UCSD-AML1 (cell line): ENCODE results near the gene CARD19.

ENCODE experiments used
- DNase-seq: peaks from one replicate; lab custom pipeline; 2025; ENCODE audit not compliant: unreplicated experiment; lab: John Stamatoyannopoulos, UW

Gene CARD19

DNA sequence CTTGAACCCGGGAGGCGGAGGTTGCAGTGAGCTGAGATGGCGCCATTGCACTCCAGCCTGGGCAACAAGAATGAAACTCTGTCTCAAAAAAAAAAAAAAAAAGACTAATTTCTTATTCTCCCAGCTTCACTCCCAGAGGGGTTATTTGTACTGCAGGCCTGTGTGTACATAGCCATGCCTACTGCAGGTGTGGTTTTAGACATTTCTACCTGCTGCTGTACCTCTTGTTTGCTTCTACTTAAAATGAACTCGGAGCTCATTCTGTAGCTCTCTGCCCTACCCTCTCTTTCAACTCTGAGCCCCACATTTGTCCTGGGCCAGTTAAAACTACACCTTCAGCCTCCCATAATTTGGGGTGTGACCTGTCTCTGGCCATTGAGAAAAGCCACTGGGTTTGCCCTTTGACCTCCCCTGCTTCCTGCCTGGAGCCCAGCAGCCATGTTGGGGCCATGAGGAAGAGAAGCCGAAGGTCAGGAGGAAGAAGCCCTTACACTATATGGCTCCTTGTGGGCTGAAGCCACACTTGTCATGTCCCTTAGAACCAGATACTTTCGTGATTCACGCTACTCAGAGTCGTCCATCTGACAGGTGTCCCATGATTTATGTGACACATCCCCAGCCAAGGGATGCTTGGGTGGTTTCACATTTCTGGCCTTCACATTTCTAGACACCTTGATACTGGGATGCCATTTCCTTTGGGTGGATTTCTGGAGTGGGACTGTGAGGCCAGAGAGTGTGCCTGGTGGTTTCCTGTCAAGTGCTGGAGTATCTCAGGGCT lies 9.4 kb upstream of the CARD19 start:
- no peak for DNase-seq

DNA sequence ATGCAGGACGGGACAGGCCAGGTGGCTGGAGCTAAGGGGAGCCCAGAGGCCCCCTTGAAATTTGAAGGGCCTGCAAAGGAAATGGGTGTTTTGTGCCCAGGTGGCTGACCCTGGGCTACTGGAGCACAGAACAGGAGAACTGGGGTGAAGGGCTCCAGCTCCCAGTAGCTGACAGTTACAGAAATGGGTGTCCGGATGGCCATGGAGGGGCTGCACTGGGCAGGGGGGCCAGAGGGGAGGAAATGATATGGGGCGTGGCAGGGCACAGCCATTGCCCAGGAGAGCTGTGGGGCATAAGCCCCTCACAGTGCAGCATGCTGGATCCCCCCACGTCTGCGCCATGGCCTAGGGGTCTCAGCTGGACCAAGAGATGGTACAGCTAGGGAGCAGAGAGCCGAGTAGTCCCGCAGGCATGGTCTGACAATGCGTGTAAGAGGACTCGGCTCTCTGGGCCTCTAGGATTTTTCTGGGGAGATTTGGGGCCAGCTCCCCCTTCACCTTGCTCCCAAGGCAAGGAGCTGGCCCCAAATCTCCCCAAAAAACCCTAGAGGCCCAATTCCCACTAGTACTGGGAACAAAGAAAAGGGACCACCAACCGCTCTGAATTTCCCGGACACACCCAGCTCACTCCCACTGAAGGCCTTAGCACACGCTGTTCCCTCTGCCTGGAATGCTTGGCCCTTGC lies 7.9 kb upstream of the CARD19 start:
- DNase-seq: no peak

DNA sequence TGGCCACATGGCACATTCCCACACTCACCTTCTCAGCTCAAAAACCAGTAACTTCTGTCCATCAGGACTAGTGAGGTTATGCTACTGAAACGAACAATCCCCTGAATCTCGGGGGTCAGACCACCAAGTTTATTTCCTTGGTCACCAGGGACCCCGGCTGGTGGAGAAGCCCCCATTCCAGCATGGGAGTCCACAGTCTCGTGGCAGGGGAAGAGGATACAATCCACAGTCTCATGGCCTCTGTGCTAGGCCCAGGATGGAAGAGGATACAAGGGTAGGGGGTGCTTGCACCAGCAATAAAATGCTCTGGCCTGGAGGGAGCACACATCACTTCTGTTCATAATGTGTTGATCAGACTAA lies 7.4 kb upstream of the CARD19 start:
- DNase-seq: no peak

DNA sequence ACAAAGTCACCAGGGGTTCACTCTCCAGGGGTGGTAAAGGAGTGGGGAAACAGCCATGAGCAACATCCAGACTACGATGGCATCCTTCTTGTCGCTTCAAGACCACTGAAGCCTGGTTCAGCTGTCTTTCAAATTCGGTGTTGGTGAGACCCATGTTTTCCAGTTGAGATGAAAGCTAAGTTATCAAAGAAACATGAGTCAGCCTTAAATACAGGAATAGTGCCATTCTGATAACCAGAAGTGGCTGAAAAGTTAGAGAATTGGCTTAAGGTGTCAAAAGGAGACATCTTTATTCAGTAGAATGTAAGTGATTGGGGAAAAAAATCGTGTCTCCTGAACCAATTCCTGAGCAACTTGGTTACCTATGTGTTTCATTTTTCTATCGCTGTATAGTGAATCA lies 7.0 kb upstream of the CARD19 start:
- no peak for DNase-seq

DNA sequence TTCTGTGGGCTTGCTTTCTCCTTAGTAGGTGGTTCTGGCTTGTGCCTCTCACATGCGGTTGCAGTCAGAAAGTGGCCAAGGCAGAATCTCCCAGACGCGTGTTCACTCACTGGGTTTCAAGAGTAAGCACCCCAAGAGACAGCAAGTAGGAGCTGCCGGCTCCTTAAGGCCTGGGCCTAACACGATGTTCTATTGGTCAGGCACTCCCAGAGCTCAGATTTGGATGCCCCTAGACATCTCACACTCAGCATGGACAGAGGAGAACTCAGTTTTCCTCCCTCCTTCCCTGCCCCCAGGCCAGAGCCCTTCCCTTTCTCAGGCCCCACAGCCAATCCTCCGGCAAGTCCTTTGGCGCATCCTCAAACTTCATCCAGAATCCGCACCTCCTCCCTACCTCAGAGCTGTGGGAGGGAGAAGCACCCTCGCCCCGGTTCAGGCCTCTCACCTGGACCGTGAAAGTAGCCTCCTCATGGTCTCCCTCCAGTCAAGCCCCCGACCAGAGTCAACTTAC lies 6.5 kb upstream of the CARD19 start:
- no peak for DNase-seq

DNA sequence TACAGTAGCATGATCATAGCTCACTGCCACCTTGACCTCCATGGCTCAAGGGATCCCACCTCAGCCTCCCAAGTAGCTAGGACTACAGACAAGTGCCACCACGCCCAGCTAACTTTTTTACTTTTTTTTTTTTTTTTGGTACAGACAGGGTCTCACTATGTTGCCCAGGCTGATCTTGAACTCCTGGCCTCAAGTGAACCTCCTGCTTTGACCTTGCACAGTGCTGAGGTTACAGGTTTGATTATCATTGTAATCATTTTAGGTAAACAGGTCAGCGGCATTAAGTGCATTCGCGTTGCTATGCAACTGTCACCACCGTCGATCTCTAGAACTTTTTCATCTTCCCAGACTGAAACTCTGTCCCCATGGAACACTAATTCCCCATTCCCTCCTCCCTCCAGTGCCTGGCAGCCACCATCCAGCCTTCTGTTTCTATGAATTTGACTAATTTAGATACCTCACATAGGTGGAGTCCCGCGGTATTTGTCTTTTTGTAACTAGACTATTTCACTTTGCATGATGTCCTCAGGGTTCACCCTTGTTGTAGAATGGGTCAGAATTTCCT lies 5.8 kb upstream of the CARD19 start:
- DNase-seq: no peak

DNA sequence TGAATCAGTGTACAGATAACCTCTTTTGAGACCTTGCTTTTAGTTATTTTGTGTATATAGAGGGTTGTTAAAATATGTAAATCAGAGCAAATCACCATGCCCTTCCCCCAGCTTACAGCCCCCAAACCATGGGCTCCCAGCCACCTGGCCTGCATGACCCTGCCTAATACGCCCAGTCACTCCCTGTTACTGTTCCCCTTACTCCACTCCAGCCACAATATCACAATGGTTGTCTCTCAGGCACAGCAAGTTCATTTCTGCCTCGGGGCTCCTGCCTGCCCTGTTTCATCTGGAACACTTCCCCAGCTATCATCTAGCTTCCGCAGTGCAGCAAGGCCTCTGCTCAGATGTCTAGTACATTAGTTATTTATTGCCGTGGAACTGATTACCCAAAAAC lies 5.0 kb upstream of the CARD19 start:
- DNase-seq: no peak

DNA sequence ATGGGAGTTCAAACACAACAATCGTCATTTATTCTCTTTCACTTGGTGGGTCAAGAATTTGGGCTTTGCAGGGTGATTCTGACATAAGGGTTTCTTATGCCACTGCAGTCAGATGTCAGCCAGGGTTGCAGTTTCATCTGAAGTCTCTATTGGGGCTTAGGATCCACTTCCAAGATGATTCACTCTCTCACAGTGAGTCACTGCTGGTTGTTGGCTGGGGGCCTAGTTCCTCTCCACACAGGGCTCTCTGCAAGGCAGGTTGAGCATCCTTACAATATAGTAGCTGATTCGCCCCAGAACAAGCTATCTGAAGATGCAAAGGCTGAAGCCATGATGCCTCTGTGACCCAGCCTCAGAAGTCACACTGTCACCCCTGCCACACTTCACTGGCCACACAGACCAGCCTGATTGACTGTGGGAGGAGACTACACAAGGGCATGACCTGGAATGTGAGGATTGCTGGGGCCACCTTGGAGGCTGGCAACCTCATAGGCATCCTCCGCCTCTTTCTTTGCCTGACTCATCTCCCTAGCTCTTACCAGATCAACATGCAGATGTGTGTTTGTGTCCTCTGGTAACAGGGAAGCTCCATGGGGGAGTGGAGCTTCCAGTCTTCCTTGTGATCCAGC lies 4.5 kb upstream of the CARD19 start:
- DNase-seq: no peak

DNA sequence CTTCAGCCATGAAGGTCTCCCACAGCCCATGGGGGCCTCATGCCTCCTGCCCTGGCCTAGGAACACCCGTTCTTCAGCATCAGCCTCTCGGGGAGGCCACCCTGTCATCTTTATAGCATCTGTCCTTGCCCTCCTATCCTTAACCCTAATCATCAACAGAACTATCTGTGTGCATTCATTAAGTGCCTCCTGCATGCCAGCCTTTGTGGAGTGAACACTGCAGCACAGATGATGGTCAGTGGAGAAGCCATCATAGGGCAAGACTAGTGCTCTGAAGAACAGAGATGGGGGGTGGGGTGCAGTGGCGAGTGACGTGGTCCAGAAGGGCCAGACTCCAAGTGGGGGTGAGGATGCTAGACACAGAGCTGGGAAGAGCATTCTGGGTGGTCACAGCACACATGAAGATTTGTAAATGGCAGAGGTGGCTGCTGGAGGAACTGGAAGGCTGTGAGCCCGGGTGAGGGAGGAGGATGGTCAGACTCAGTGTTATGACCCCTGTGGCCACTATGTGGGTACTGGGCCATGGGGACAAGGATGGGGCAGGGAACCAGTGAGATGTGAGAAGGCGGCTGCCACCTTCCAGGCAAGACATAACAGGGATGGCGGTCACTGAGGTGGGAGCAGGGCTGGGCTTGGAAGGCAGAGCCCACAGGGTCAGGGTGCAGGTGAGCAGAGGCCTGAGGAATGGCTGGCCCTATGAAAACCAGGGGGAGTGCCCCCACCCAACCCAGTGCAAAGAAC lies 3.6 kb upstream of the CARD19 start:
- DNase-seq: no peak

DNA sequence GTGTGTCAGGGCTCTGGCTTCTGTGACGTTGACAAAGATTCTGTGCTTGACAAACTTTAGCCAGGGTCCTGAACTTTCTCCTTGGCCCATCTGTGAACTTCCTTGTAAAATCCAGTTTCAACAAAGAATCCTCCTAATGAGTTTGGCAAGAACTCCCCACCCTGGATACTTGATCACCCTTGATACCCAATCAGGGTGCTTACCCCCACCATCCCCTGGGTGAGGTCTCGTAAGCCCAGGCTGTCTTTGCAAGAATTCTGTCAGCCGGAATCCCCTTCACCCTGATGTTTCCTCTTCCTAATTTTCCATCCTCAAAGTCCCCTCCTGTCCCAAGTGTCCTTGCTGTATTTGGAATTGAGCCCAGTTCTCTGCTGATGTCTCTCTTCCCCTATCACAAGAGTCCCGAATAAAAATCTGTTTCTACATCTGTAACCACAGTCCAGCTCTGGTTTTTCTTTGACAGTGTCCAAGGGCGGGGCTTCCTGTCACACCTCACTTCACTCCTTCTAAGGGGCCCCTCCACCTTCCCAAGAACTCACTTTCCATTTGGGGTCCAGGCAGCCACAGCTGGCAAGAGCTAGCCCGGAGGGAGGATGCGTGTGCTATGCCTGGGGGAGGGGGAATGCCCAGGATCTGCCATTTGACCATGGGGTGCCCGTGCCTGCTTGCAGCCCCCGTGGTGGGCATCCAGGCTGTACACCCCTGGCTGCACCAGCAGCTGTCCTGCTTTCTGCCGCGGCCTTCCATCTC lies 2.7 kb upstream of the CARD19 start:
- no peak for DNase-seq

DNA sequence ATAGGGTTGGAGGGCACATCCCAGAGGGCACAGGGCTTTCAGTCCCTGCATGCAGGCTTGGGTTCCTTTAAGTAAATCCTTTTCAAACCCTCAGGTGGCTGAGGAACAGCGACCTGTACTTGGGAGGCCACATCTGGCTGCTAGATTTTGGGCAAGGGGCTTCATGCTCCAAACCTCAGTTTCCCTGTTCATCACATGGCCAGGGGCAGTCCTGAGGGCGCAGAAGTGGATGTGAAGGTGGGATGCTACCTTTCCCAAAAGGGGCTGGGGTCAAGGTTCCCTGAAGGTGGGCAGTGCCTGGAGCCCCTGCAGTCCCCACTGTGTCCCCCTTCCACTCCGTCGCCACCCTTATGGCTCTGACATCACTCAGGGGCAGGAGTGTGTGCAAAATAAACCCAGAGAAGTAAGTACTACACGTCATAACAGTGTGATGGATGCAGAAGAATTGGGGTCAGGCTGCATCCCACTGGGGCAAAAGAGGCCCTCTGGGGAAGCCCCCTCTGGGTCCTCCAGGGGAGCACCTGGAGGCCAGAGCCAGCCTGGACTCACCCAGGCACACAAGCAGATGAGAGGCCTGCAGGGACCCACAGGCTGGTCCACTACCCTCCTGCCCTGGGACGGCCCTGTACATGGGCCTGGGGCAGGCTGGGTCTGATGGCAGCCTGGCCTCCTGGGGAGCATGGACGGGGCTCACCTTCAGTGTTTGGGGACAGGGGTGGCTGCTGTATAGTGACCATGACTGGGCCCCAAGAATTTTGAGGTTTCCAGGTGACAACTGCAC lies 1.9 kb upstream of the CARD19 start:
- DNase-seq: no peak

DNA sequence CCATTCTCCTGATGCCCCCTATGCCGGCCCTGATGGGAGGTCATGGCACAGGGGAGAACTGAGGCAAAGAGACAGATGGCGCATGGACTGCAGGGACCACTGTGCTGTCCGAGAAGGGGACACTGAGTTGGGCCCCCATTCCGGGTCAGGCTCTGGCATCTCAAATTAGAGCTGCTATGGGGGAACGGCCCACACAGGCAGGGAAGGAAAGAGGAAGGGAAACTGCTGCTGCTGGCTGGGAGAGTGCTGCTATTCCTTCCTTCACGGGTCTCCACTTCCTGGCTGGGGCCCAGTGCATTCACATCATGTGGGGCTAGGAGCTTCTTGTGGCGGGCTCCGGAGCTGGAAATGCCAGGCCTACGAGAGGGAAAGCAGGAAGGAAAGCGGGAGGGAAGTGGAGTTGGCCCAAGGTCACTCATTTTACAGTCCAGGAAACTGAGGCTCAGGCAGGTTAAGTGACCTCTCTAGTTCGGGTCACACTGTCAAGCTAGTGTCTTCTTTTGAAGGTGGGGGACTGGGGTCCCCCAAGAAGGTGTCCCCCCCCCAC lies 1.3 kb upstream of the CARD19 start:
- DNase-seq: peak; percentile 57

DNA sequence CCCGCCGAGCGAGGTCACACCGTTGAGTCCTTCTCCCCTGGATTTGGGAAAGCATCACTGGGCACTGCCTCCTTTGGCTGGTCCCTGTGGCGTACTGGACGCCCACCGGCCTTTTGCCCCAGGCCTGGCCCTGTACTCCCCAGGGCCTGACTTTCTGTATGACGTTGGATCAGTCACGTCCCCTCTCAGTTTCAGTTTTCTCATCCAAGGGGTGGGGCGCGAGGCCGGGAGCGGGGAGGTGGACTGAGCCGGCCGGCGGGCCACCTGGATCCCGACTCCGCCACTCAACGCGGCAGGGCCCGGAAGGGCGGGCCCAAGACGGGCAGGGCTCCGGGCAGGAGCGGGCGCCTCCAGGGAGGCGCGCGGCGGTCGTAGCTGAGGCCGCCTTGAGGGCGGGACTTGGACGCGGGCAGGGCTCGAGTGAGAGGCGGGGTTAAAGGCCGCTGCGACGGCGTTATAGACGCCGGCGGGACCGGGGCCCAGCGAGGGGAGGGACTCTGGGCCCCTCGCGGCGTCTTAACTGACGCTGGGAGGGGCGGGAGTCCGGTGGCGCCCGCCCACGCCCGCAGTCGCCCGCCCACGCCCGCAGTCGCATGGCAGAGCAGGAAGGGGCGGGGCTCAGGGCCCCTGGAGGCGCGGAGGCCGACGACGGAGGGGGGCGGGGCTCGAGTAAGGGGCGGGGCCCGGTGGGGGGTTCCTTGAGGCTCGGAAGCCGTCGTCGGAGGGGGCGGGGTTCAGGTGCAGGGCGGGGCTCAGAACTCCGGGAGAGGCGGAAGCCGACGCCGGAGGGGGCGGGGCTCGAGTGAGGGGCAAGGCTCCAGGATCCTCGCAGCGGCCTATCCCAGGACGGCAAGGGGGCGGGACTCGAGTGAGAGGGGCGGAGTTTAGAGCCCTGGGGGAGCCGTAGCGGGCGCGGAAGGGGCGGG lies 549 bp upstream of the CARD19 start:
- peak; percentile 100 for DNase-seq

DNA sequence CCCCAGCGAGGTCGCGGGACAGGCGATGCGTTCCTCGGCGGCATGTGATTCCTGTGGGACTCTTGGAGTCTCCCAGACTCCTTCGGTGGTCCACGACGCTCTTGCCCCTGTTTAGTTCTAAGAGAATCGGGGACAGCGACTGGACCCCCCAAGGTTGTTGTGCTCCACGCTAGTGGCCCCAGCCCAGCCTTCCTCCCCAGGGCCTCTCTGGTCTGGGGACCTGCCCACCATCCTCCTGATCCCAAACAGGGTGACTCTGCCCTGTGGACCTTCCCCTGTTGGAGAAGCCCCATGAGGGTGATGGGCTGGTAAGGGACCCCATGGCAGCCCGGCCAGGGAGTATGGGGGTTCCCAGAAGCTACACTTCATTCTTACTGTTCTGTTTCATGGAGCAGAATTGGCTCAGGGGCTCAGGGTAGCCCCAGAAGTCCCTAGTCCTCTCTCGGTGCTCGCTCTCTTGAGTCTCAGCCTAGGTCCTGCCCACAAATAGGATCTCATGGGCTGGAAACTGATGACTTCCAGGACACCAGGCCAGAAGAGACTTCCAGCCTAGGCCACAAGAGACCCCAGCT lies 880 bp downstream of the CARD19 start:
- DNase-seq: no peak

DNA sequence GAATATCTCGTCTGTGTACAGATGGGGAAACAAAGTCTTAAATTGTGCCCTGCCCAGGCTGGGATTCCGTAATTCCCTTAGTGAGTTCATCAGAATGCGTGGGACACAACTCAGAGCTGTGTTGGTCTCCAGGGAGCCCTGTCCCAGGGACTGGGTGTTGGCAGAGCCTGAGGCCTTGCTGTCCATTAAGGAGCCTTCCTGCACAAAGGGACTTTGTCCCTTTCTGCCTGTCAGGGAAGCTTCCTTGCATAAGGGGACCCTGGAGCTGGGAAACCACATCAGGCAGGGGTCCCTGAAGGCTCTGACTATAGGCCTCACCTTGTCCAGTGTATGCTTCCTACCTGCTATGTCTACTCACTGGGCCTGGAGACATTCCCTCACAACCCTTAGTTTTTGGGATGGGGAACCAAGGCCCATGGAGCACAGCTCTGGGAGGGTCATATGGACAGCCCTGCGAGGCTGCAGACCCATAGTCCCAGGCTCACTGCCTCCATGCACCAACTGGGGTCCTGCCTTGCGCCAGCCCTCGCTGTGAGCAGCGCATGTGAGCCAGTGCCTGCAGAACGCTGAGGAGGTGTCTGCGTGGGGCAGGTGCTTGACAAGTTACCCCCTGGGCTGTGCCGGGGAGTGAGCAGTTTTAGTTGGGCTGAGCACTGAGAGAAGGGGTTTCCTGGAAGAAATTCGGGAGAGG lies 1.6 kb downstream of the CARD19 start:
- no peak for DNase-seq

DNA sequence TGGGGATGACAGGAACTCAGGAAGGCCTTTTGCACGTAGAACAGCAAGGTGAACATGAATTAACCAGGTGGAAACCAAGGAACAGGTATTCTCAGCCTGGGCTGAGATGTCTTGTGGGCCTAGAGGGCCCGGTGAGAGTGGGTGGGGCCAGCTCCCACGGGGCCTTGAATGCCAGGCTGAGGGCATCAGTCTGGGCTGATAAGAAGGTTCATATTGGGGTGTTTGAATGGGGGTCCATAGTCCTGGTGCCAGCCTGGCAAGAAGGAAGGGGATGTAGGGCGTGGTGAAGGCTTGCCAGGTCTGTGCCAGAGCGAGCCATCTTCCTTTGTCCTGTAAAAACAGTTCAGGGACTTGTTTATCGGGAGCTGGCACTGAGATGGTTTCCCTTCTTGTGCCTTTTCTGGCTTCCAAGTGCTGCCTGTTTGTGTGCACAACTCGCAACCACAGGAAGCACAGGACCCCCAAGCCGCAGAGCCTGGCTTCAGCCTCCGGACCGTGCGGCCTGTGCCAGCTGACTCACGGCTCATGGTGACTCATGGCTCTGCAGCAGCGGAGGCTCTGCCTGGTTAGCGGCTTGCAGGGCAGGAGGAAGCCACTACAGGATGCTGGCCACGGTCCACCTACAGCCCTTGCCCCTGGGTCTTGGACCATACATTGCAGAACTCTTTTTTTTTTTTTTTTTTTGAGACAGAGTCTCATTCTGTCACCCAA lies 2.4 kb downstream of the CARD19 start:
- DNase-seq: peak; percentile 91
